Small intestine (tissue), 7 donors: ENCODE measurements around the gene TMEM217. TPM values are rescaled to one million over a fixed set of nuclear protein-coding genes. Genes with fewer than 3 reads are reported as not detected.
A peak's percentile ranks its signal among the peaks of the same experiment; 100 is the strongest.

Source experiments
- DNase-seq, 2 donors: peaks; one replicate each; pipeline versions ENCODE4 v3.0.0 to v3.0.0-alpha.2; 2013
- FAIRE-seq: peaks from 2 replicates; lab custom pipeline; 2012; peaks lifted over from hg19 to GRCh38; lab: Jason Lieb, UNC
- H3K27ac ChIP-seq, 3 donors: one replicate each; pipeline ENCODE4 v1.5.1; 2013; ENCODE audit warnings: low read length in 2 of 3, mild to moderate bottlenecking in 2 of 3, control low read depth in 1 of 3, inconsistent platforms in 1 of 3, low read depth in 1 of 3, moderate library complexity in 1 of 3
- H3K27me3 ChIP-seq, 3 donors: one replicate each; pipeline ENCODE4 v1.6.1; 2013; ENCODE audit warnings: low read length in 3 of 3, inconsistent platforms in 1 of 3; ENCODE audit not compliant: control insufficient read depth in 3 of 3, insufficient read depth in 3 of 3
- H3K36me3 ChIP-seq, 3 donors: one replicate each; pipeline ENCODE4 v1.6.1; 2013; ENCODE audit warnings: low read length in 3 of 3, inconsistent platforms in 1 of 3, low read depth in 1 of 3, mild to moderate bottlenecking in 1 of 3, moderate library complexity in 1 of 3; ENCODE audit not compliant: control insufficient read depth in 3 of 3, insufficient read depth in 2 of 3
- H3K4me1 ChIP-seq, 3 donors: one replicate each; pipeline ENCODE4 v1.6.1; 2013; ENCODE audit warnings: low read length in 2 of 3, inconsistent platforms in 1 of 3, low read depth in 1 of 3, mild to moderate bottlenecking in 1 of 3, moderate library complexity in 1 of 3; ENCODE audit not compliant: control insufficient read depth in 3 of 3, insufficient read depth in 2 of 3
- H3K4me3 ChIP-seq, 3 donors: one replicate each; pipeline ENCODE4 v1.5.1; 2013; ENCODE audit warnings: low read length in 3 of 3, control low read depth in 1 of 3, inconsistent platforms in 1 of 3, low read depth in 1 of 3, mild to moderate bottlenecking in 1 of 3, moderate library complexity in 1 of 3
- H3K9me3 ChIP-seq, 2 donors: one replicate each; pipeline ENCODE4 v1.6.1; 2013; ENCODE audit warnings: low read depth in 1 of 2, low read length in 1 of 2; ENCODE audit not compliant: control insufficient read depth in 2 of 2, insufficient read depth in 1 of 2
- WGBS, 3 donors: extraction: QIAGEN DNeasy Blood & Tissue Kit; methylation state at CpG; one replicate each; pipeline ENCODE4 v1.1.7; 2013; 5-methylcytosine and 5-hydroxymethylcytosine counted together
- polyA plus RNA-seq, 4 donors: library from polyadenylated mRNA; stranded (reverse) in 3 of 4; unstranded in 1 of 4; fragments of 200-250 nt in 3 of 4; fragments of 120-200 nt in 1 of 4; gene quantifications; one replicate each; pipeline versions ENCODE4 v1.2.1 to v1.2.3, GENCODE V29; 2013
- donor health status: healthy with polysubstance abuse.
- donor health status: control.
- donor health status: control.
- donor health status: Bipolar disorder and iron deficiency.
- donor health status: healthy.

TMEM217 gene
- polyA plus RNA-seq, 4 donors: 0.38 to 1.6 (median 0.84) TPM

- FAIRE-seq (no peak), DNase-seq (peak; percentile 82 to 97)
- Histone ChIP-seq H3K27ac (peak overlapping the region; percentile 65 to 90 (median 81)), H3K9me3 (no peaks in the 10 kb centered on the region), H3K36me3 (no peaks in the 10 kb centered on the region), H3K4me3 (no peak overlapping the region), H3K4me1 (peaks cover 5 to 18% (median 12%) of the 10 kb centered on the region in 3 donors), H3K27me3 (no peaks in the 10 kb centered on the region)
- WGBS, 3 donors: 23 to 29% (median 27%) methylated on average over 4 of the region's 4 CpGs
Measured at GRCh38 chr6:37239950-37240713, 17.8 kb downstream of the TMEM217 start.

GRCh38 chr6:37239526-37239925 lies 18.4 kb downstream of the TMEM217 start:
- Histone ChIP-seq H3K4me3 (no peak overlapping the region), H3K9me3 (no peaks in the 10 kb centered on the region), H3K4me1 (peaks cover 5 to 18% (median 12%) of the 10 kb centered on the region in 3 donors), H3K36me3 (no peaks in the 10 kb centered on the region), H3K27ac (peak overlapping the region; percentile 65 to 90 (median 81)), H3K27me3 (no peaks in the 10 kb centered on the region)
- DNase-seq (no peak), FAIRE-seq (no peak)
- WGBS, 3 donors: 77 to 91% (median 89%) methylated on average over 3 of the region's 3 CpGs

- Histone ChIP-seq H3K36me3 (no peaks in the 10 kb centered on the region), H3K4me1 (peaks cover 5 to 15% (median 12%) of the 10 kb centered on the region in 3 donors), H3K27ac (no peak overlapping the region), H3K9me3 (no peaks in the 10 kb centered on the region), H3K27me3 (no peaks in the 10 kb centered on the region), H3K4me3 (no peak overlapping the region)
- FAIRE-seq (no peak), DNase-seq (no peak)
- 75 to 87% (median 81%) methylated on average over 1 of the region's 1 CpG for WGBS, 3 donors
Measured at GRCh38 chr6:37238381-37238780, 19.6 kb downstream of the TMEM217 start.

- no peak overlapping the region for H3K4me3 ChIP-seq
- no peak for DNase-seq
Measured at GRCh38 chr6:37237789-37238188, 20.2 kb downstream of the TMEM217 start.

GRCh38 chr6:37236921-37237320 lies 21.0 kb downstream of the TMEM217 start:
- FAIRE-seq: no peak
- no peaks in the 10 kb centered on the region for H3K9me3 ChIP-seq

More at GRCh38 chr6:37237789-37238188, 20.2 kb downstream of the TMEM217 start:
- Histone ChIP-seq H3K9me3 (no peaks in the 10 kb centered on the region), H3K27ac (no peak overlapping the region), H3K27me3 (no peaks in the 10 kb centered on the region), H3K4me1 (peaks cover 5 to 14% (median 12%) of the 10 kb centered on the region in 3 donors), H3K36me3 (no peaks in the 10 kb centered on the region)
- FAIRE-seq: no peak

GRCh38 chr6:37233541-37233940 lies 24.4 kb downstream of the TMEM217 start:
- H3K36me3 ChIP-seq: no peaks in the 10 kb centered on the region
- 80 to 86% (median 85%) methylated on average over 7 of the region's 7 CpGs for WGBS, 3 donors
- FAIRE-seq (no peak), DNase-seq (no peak)
- H3K9me3 ChIP-seq: no peaks in the 10 kb centered on the region
- no peaks in the 10 kb centered on the region for H3K27me3 ChIP-seq
- H3K27ac ChIP-seq: no peak overlapping the region
- peaks cover 0 to 9% (median 0%) of the 10 kb centered on the region in 3 donors for H3K4me1 ChIP-seq
- no peak overlapping the region for H3K4me3 ChIP-seq

More at GRCh38 chr6:37236921-37237320, 21.0 kb downstream of the TMEM217 start:
- no peaks in the 10 kb centered on the region for H3K36me3 ChIP-seq
- H3K27ac ChIP-seq: no peak overlapping the region
- H3K4me3 ChIP-seq: no peak overlapping the region
- WGBS, 3 donors: 81 to 95% (median 89%) methylated on average over 2 of the region's 2 CpGs
- H3K27me3 ChIP-seq: no peaks in the 10 kb centered on the region
- H3K4me1 ChIP-seq: peaks cover 2 to 11% (median 8%) of the 10 kb centered on the region in 3 donors
- DNase-seq: no peak

GRCh38 chr6:37232430-37233017 lies 25.4 kb downstream of the TMEM217 start:
- WGBS, 3 donors: 65 to 79% (median 76%) methylated on average over 5 of the region's 5 CpGs
- no peak for DNase-seq
- H3K4me1 ChIP-seq: peaks cover 0 to 9% (median 0%) of the 10 kb centered on the region in 3 donors
- no peak overlapping the region for H3K4me3 ChIP-seq
- H3K27me3 ChIP-seq: no peaks in the 10 kb centered on the region
- H3K9me3 ChIP-seq: no peaks in the 10 kb centered on the region
- FAIRE-seq: no peak
- H3K36me3 ChIP-seq: no peaks in the 10 kb centered on the region
- H3K27ac ChIP-seq: no peak overlapping the region

- DNase-seq (peak; percentile 81 to 86), FAIRE-seq (no peak)
- Histone ChIP-seq H3K27ac (peak overlapping the region in 1 of 3 donors; percentile 69), H3K9me3 (no peaks in the 10 kb centered on the region), H3K4me1 (peaks cover 0 to 9% (median 0%) of the 10 kb centered on the region in 3 donors), H3K36me3 (no peaks in the 10 kb centered on the region), H3K4me3 (no peak overlapping the region), H3K27me3 (no peaks in the 10 kb centered on the region)
- WGBS, 3 donors: 34 to 75% (median 50%) methylated on average over 6 of the region's 6 CpGs
Measured at GRCh38 chr6:37230104-37230503, 27.8 kb downstream of the TMEM217 start.
